Activated CD8-positive, alpha-beta T cell treated with anti-CD3 and anti-CD28 coated beads for 36 hours (primary cell): ENCODE measurements around the gene GRP. TPM values are rescaled to one million over a fixed set of nuclear protein-coding genes. Genes with fewer than 3 reads are reported as not detected.
A peak's percentile ranks its signal among the peaks of the same experiment; 100 is the strongest.

Experiments
- ATAC-seq: fragments of 200-7000 bp; cut with Tn5 transposase; one replicate; pipeline ENCODE4 v1.10.0; 2021; ENCODE audit warnings: mild to moderate bottlenecking, moderate library complexity
- CTCF ChIA-PET: fragments of 350-600 bp; sonication (Branson Sonifier 250); formaldehyde crosslinking; loops from one replicate; lab custom pipeline; 2021; ENCODE audit warnings: antibody characterized with exemption; lab: Charles Lee
- POLR2A ChIA-PET: fragments of 350-600 bp; sonication (Branson Sonifier 250); formaldehyde crosslinking; loops from one replicate; lab custom pipeline; 2021; ENCODE audit warnings: antibody characterized with exemption; lab: Charles Lee
- DNase-seq: peaks from one replicate; pipeline ENCODE4 v3.0.0-alpha.2; 2020
- H3K27ac Mint-ChIP-seq: one replicate; pipeline ENCODE4 v1.8.0; 2021; ENCODE audit warnings: mild to moderate bottlenecking, mixed read lengths
- H3K27me3 Mint-ChIP-seq: one replicate; pipeline ENCODE4 v1.8.0; 2021; ENCODE audit warnings: mixed read lengths
- H3K36me3 Mint-ChIP-seq: one replicate; pipeline ENCODE4 v1.8.0; 2021; ENCODE audit warnings: low read depth, mixed read lengths
- H3K4me1 Mint-ChIP-seq: one replicate; pipeline ENCODE4 v1.8.0; 2021; ENCODE audit warnings: low read depth, mixed read lengths
- H3K4me3 Mint-ChIP-seq: one replicate; pipeline ENCODE4 v1.8.0; 2021; ENCODE audit warnings: mild to moderate bottlenecking, moderate library complexity, mixed read lengths
- H3K9me3 Mint-ChIP-seq: one replicate; pipeline ENCODE4 v1.8.0; 2021; ENCODE audit warnings: mixed read lengths
- intact Hi-C: fragments of 100-400 bp; cut with micrococcal nuclease; formaldehyde crosslinking; loops from one replicate; pipeline ENCODE4 v1.10.0; 2022
- total RNA-seq, 2 experiments: library from RNA; stranded (reverse); gene quantifications; one replicate each; pipeline ENCODE4 v1.2.3, GENCODE V29; 2021
- TF ChIP-seq, protein P1 (sequence below): fragments of 200-600 bp; IDR thresholded peaks from one replicate; pipeline ENCODE4 v1.8.0; 2022; ENCODE audit warnings: antibody characterized with exemption, mild to moderate bottlenecking

The GRP gene
- total RNA-seq, 2 experiments from 2014 or later, result not detected

DNA sequence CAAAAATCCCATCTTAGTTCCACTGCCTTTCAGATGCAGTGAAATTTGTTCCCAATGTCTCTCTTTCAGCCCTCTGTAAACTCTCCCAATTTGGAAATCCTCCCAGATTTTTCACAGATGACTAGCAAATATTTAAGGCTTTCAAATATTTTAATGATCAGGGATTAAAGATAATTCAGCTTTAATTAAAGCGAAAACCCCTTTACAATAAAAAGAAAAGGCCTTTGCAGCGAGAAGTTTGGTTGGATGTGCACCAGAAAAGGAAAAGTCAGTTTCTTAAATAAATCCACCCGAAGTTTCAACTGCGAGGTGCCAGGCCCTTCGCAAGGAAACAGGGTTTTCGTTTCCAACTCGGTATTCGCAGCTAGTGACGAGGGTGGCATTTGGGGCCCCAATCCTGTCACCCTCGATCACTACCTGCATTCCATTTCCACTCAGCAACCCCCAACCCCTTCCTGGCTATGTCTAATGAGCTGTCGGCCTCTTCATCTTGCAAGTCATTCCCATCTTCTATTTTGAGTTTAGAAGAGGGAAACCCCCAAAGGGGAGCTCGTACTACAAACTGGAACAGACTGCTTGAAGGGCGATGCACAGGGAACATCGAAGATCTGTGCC, 51.8 kb downstream of the GRP start:
- intact Hi-C loops, result no loop called here
- H3K4me3 Mint-ChIP-seq, result no peak overlapping the region
- H3K4me1 Mint-ChIP-seq, result peaks cover 24% of the 10 kb centered on the region
- H3K27me3 Mint-ChIP-seq, result peaks cover 82% of the 10 kb centered on the region
- ChIA-PET CTCF (interaction anchor here (1.2 to 4.5 kb wide), 5 partner anchors 23 to 201 kb away, joined by 3 to 28 read pairs (median 4); no protein-coding TSS in a partner anchor), POLR2A (no interaction called here)
- no peaks in the 10 kb centered on the region for H3K9me3 Mint-ChIP-seq
- DNase-seq (no peak), ATAC-seq (no peak)
- no peaks in the 10 kb centered on the region for H3K36me3 Mint-ChIP-seq
- TF ChIP-seq, protein P1, sequence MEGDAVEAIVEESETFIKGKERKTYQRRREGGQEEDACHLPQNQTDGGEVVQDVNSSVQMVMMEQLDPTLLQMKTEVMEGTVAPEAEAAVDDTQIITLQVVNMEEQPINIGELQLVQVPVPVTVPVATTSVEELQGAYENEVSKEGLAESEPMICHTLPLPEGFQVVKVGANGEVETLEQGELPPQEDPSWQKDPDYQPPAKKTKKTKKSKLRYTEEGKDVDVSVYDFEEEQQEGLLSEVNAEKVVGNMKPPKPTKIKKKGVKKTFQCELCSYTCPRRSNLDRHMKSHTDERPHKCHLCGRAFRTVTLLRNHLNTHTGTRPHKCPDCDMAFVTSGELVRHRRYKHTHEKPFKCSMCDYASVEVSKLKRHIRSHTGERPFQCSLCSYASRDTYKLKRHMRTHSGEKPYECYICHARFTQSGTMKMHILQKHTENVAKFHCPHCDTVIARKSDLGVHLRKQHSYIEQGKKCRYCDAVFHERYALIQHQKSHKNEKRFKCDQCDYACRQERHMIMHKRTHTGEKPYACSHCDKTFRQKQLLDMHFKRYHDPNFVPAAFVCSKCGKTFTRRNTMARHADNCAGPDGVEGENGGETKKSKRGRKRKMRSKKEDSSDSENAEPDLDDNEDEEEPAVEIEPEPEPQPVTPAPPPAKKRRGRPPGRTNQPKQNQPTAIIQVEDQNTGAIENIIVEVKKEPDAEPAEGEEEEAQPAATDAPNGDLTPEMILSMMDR, result no peak
- H3K27ac Mint-ChIP-seq, result no peak overlapping the region

DNA sequence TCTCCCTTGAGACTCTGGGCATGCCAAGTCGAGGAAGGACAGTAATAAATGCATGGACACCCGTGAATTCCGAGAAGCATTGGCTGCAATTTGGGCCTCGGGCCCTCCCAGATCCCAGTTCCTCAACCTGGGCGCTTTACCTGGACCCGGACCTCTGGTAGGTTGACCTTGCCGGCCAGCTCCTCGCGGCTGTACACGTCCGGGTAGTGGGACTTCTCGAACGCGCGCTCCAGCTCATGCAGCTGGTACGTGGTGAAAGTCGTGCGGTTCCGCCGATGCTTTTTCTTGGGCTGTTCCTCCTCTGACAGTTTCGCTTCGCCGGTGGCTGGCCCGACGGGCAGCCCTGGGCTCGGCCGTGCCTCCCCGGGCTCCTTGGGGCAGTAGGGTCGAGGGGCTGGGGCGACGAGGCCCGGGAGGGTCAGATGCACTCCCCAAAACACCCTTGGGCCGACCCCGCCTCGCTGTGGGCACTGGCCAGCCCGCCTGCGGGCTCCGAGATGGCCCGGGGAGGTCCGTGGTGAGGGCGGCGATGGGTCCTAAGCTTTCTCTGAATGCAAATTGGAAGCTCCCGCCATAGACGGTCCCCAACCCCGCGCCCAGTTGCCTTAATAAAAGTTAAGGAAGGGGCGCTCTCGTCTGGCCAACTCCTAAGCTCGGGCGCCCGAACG, 52.4 kb downstream of the GRP start:
- Mint-ChIP-seq H3K27ac (no peak overlapping the region), H3K4me1 (peaks cover 24% of the 10 kb centered on the region), H3K9me3 (no peaks in the 10 kb centered on the region), H3K36me3 (no peaks in the 10 kb centered on the region), H3K4me3 (no peak overlapping the region), H3K27me3 (peaks cover 79% of the 10 kb centered on the region)
- TF ChIP-seq, protein P1, result no peak
- intact Hi-C loops, result no loop called here
- DNase-seq (peak; percentile 12), ATAC-seq (no peak)
- ChIA-PET CTCF (interaction anchor here (1.2 to 4.5 kb wide), 4 partner anchors 23 to 187 kb away, joined by 3 to 28 read pairs (median 9); no protein-coding TSS in a partner anchor), POLR2A (no interaction called here)

DNA sequence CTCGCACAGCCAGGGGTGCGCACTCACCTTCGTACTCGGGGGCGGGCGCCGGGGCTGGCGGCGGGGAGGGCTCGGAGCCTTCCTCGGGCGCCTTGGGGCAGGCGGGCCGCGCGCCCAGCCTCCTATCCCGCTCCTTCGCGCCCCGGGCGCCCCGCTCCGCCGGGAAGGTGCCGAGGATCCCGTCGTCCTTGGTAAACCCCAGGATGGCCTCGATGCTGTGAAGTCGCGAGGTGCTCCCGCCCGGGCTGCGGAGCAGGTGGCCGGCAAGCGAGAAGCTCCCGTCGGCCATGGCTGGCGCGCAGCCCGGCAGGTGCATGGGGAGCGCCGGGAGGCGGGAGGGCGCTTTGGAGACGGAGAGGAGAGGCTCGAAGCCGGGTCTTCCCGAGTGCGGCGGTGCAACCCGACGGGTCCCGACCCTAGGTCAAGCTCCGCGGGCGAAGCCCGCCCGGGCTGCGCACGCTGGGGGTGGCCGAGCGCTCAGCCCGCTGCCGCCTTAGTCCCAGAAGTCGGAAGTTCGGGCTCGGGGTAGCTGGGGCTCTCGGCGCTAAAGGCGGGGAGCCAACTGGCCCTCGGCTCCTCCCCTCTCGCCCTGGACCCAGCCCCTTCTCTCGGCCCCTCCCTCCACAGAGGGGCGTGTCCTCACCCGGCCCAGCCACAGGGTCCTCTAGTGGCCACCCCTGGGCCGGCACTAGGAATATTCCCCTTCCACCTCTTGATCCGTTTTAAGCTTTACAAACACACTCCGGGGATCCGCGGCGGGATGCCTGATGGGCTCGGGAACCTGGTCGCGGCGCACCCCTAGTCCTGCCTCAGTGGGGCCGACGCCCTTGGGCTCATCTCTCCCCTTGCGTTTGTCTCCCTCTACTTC, 53.2 kb downstream of the GRP start, which contains the start of gene RAX:
Gene RAX, minus strand, starts transcription at position 564 of the 868 bp plus-strand sequence. Its CDS starts 248 bp downstream, at position 316.
- Mint-ChIP-seq H3K27ac (no peak within 1 kb of the TSS), H3K9me3 (no peaks in the 10 kb centered on the region), H3K4me3 (peak within 1 kb of the TSS; percentile 37), H3K36me3 (no peaks in the 10 kb centered on the region), H3K4me1 (peaks cover 20% of the 10 kb centered on the region), H3K27me3 (peaks cover 76% of the 10 kb centered on the region)
- ATAC-seq (peak; percentile 74), DNase-seq (peak; percentile 38)
- POLR2A ChIA-PET, result interaction anchor here (0.5 kb wide), 1 partner anchor 10 kb away, joined by 3 read pairs; no protein-coding TSS in a partner anchor
- CTCF ChIA-PET, result interaction anchor here (0.5 to 2.4 kb wide), 3 partner anchors 37 to 469 kb away, joined by 3 to 14 read pairs (median 4); no protein-coding TSS in a partner anchor
- TF ChIP-seq, protein P1, result no peak
- intact Hi-C loops, result no loop called here

DNA sequence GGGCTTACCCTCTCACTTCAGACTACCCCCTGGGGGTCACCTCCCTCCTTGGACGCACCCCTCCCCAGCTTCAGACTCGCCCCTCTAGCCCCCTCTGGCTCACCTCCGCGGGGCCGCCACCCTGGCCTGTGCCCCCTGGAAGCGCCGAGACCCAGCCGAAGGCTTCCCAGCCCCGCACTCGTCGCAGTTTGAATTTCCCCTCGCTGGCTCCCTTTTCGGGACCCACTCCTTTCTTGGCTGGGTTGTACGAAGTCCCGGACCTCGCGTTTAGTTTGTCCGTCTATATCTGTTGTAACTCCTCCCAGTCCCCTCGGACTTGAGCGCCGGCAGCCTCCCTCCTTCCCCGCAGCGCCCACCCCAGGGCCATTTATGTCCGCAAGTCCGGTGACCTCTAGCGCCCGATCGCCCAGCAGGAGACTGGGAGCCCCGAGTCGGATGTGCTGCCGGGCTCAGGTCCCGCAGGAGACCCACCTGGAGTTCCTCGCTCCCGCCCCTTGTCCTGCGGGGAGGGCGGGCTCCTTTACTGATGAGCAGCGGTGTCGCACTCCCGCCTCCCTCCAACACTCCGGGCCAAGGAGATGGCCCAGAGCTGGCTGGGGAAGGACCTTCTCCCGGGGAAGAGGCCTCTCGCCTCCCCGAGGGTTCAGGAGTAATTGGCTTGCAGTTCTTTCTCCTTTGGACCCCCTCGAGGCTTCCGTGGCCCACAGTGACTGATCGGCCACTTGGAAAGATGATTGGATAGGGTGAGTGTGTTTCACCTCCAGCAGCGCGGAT, 54.0 kb downstream of the GRP start:
- DNase-seq, result no peak
- Mint-ChIP-seq H3K27me3 (peaks cover 71% of the 10 kb centered on the region), H3K4me3 (peak overlapping the region; percentile 37), H3K4me1 (peaks cover 14% of the 10 kb centered on the region), H3K36me3 (no peaks in the 10 kb centered on the region), H3K27ac (no peak overlapping the region), H3K9me3 (no peaks in the 10 kb centered on the region)
- ChIA-PET CTCF (interaction anchor here (1.1 kb wide), 1 partner anchor 37 kb away, joined by 4 read pairs; no protein-coding TSS in a partner anchor), POLR2A (no interaction called here)
- intact Hi-C loops, result no loop called here
- no peak for ATAC-seq
- TF ChIP-seq, protein P1, result no peak
